DMS114 treated with DMSO at 0.1 percent for 48 hours (cell line): Measurements from ENCODE around the gene HEG1.

ENCODE experiments used
- DNase-seq: peaks from one replicate; lab custom pipeline; 2025; ENCODE audit not compliant: unreplicated experiment; lab: John Stamatoyannopoulos, UW

HEG1 gene

GRCh38 chr3:125072749-125073389 lies 17.1 kb upstream of the HEG1 start:
- no peak for DNase-seq

GRCh38 chr3:125072301-125072700 lies 16.5 kb upstream of the HEG1 start:
- DNase-seq: no peak

DNA sequence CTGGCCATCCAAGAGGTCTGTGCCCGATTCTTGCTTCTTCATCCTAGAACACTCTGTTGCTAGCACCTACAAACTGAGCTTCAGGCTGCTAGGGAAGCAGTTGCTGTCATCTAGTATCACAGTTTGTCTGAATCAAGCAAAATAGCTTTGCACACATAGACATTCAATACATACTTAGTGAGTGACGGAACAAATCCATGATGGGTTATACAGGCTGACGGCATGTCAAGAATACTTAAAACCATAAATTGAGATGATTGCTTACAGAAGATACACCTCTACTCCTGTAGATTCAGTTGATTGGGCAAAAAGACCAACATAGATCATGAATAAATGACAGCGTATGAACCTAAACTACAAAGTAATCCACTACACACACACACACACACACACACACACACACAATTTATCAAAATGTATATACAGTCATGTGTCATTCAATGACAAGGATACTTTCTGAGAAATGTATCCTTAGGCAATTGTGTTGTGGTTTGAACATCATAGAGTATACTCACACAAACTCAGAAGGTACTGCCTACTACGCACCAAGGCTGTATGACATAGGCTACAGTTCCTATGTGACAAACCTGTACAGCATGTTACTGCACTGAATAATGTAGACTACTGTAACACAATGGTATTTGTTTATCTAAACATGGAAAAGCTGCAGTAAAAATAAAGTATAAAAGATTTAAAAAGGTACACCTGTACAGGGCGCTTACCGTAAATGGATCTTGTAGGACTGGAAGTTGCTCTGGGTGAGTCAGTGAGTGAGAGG lies 14.4 kb upstream of the HEG1 start:
- no peak for DNase-seq

DNA sequence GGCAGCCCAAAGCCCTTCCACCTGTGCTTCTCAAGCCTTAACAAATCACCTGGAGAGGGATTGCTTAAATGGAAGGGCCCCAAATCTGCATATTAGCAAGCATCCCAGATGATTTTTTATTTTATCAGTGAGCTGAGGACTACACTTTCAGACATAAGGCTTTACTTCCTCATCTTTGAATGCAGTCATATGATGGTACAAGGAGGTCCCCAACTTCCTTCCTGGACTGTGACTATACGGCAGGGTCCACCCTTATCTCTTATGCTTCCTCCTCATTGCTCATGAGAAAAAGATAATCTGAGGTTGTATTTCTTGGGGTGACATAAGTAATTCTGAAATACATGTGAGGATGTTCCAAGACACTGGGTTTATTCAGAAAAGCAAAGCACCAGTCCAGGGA lies 13.7 kb upstream of the HEG1 start:
- no peak for DNase-seq

DNA sequence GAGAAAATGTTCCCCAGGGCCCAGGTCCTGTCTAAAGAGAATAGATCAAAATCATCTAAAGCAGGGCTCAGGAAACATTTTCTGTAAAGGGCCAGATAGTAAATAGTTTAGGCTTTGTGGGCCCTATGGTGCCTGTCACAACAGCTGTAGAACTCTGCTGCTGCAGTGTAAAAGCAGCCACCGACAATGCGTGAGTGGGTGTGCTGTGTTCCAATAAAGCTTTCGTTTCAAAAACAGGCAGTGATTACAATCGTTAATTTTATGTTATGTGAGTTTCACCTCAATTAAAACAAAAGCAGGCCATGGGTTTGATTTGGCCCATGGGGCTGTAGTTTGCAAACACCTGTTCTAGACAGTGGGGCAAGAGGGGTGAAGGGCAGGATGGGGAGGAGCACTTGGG lies 12.5 kb upstream of the HEG1 start:
- DNase-seq: no peak

GRCh38 chr3:125067225-125067624 lies 11.4 kb upstream of the HEG1 start:
- DNase-seq: no peak

GRCh38 chr3:125062904-125063618 lies 7.3 kb upstream of the HEG1 start:
- no peak for DNase-seq

DNA sequence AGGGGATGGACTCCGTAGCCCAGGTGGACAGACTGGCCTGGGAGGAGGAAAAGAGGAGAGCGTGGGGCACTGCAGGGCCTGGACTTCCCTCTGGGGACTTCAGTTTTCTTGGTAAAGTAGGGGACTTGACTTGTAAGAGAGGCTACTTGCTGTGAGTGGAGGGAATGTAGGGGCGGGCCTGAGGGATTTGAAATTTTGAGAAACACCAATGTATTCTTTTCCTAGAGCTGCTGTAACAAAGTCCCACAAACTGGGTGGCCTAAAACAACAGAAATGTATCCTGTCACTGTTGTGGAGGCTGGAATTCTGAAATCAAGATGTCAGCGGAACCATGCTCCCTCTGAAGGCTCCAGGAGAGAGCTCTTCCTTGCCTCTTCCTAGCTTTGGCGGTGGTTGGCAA lies 5.8 kb upstream of the HEG1 start:
- no peak for DNase-seq

DNA sequence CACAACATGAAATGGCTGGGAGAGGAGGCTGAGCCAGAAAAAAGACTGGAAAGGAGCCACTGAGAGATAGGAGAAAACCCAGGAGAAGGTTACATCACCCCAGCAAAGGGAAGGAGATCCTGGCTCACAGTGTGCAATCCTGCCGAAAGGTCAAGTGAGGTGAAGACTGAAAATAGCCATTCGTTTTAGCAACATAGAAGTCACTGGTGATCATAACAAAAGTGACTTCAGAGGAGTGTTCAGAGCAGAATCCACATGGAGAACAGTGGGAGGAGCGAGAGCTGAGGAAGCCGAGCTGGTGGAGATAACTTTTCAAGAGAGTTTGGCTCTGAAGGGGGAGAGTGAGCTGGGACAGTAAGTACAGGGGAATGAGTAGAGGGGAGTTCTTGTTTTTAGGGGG lies 5.4 kb upstream of the HEG1 start:
- no peak for DNase-seq

GRCh38 chr3:125059488-125060245 lies 3.9 kb upstream of the HEG1 start:
- DNase-seq: no peak

- no peak for DNase-seq
Observed at GRCh38 chr3:125058959-125059358, 3.2 kb upstream of the HEG1 start.

DNA sequence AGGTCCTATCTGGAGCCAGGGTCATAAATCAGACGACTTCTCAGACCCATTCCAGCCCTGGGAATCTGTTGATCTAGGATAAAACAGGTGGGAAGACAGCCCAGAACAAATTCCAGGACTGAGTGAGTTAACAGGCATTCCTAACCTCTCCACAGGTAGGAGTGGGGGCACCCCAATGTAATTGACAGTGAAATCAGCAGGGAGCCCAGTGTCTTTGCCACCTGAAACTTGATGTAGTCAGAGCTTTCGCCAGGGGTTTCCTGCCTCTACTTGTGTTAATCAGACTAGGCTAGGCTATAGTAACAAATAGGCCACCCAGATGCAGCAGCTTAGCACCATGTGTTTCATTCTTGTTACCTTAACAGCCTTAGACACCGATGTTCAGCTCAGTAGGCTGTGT lies 2.7 kb upstream of the HEG1 start:
- DNase-seq: no peak

DNA sequence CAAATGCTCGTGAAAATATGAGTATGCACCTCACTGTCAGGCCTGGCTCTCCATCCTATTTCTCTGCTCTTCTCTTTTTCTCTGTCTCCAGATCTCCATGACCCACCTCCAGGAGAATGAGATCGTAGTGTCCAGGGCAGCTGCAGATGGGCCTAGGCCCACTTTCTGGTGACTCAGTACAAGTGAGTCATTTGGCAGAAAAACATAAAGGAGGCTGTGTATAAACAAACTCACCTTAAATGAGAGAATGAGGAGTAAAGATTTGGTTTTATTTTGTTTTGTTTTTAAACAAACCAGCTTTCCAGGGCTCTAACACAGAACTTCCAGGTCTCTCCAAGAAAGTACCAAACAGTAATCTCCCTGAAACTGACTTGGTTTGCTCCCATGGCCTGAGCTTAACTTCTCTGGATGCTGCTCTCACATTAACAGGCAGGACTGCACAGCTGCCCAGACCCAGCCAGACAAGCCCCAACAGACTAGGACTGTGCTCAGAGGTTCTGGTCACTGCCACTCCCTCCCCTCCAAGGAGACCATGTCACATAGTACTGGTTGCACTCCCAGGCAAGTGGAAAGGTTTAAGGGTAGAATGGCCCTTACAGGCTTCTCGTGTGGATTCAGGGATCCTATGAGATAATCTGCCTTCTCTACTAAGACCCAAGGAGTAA lies 1.5 kb upstream of the HEG1 start:
- no peak for DNase-seq

GRCh38 chr3:125055331-125055912 lies 375 bp downstream of the HEG1 start:
- DNase-seq: no peak

GRCh38 chr3:125054449-125055329 lies 1.1 kb downstream of the HEG1 start:
- peak; percentile 23 for DNase-seq

GRCh38 chr3:125054062-125054448 lies 1.7 kb downstream of the HEG1 start:
- no peak for DNase-seq

DNA sequence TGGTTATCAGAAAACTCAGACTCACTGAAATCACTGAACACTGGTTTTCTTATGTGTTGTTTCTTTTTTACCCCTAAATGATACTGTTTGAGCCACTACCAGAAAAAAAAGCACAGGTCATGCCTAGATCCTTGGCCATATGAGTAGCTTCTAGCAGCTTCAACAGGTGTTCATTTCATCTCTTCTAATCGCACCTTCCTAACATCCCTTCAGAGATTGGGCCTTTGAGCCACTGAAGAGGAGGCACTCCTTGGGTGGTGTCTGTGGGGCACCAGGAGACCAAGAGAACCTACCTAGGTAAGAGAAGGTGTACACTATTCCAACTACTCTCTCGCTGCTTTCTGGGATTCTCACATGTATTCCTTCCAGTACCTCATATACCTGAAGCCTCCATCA lies 2.5 kb downstream of the HEG1 start:
- no peak for DNase-seq

- DNase-seq: no peak
Observed at GRCh38 chr3:125052624-125053303, 3.0 kb downstream of the HEG1 start.
